ENCODE results near the gene BORCS5.

GRCh38 chr12:12452326-12452902, 95.5 kb downstream of the BORCS5 start:
- TF ChIP-seq CTCF (IDR thresholded peaks at IDR 0.05), result no peak
- no peak for TF ChIP-seq POLR2A (IDR thresholded peaks at IDR 0.05)
